ENCODE results near the gene DLG5.

DLG5 gene

DNA sequence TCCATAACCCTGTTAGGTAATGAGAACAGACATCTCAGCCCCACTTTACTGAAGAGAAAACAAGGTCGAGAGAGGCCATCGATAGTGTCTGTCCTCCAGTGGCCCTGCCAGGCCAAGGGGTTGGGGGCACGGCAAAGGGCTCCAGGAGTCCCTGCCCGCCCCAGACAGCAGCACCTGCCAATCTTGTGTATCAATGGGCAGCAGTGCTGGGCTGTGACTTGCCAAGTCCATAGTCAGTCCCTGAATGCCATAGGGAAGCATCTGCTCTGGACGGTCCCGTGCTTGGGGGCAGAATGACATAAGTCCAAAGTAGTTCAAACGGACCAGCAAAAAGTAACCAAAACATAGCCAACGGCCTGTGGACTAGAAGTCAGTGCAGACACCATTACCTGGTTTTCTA lies 33.2 kb downstream of the DLG5 start:
- H3K36me3 Mint-ChIP-seq = no peaks in the 10 kb centered on the region
- no peak overlapping the region for H3K27ac Mint-ChIP-seq
- H3K9me3 Mint-ChIP-seq (ENCODE audit: low read depth) = no peaks in the 10 kb centered on the region
- no peaks in the 10 kb centered on the region for H3K4me1 Mint-ChIP-seq (ENCODE audit: low read depth)
- no peak overlapping the region for H3K4me3 Mint-ChIP-seq
- no peaks in the 10 kb centered on the region for H3K27me3 Mint-ChIP-seq

DNA sequence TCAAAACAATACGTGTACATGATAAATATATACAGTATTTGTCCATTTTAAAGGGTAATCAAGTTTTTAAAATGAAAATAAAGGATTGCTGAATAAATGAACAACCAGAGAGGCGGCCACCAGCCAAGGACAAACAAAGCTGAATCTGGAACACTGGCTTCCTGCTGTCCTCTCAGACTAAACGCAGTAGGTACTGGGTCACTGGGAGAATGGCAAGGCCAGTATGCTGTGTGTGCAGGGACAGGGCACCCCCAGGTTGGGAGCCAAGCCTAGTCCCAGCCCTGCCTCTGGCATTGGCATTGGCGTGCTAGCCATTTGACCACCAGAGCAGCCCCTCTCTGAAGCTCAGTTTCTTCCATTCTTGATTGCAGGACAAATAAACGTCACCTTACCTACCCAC lies 33.8 kb downstream of the DLG5 start:
- Mint-ChIP-seq H3K9me3 (ENCODE audit: low read depth) (no peaks in the 10 kb centered on the region), H3K27ac (no peak overlapping the region), H3K36me3 (no peaks in the 10 kb centered on the region), H3K27me3 (no peaks in the 10 kb centered on the region), H3K4me3 (no peak overlapping the region), H3K4me1 (ENCODE audit: low read depth) (no peaks in the 10 kb centered on the region)

DNA sequence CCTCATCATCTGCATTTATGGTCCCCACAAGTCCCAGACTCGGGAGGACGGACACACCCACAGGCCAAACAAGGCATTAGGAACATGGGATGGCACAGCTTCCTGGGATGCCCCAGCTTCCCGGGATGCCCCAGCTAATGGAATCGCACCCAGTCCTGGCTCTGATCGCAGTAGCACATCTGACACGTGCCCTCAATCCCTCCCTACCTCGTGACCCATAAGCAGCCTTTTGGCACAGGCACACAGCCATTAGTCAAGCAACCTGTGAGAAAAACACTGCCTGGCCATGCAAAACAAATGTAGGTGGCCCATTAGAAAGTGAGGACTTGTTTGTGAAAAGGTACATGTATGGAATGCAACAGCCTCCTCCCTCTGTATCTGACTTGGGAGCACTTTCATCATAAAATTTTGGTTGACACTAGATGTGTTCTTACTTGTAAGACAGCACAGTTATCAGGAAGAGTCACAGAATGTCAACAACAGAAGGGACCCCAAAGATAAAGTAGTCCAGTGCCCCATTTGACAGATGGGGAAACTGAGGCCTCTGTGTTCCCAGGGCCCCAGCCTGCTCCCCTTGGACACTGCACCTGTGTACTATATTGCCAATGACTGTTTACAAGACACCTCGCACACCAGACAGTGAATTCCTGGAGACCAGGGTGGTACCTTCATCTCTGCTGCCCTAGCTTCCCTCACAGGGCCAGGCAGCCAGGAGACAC lies 34.4 kb downstream of the DLG5 start:
- Mint-ChIP-seq H3K36me3 (no peaks in the 10 kb centered on the region), H3K9me3 (ENCODE audit: low read depth) (no peaks in the 10 kb centered on the region), H3K4me3 (no peak overlapping the region), H3K27me3 (no peaks in the 10 kb centered on the region), H3K27ac (no peak overlapping the region), H3K4me1 (ENCODE audit: low read depth) (no peaks in the 10 kb centered on the region)

DNA sequence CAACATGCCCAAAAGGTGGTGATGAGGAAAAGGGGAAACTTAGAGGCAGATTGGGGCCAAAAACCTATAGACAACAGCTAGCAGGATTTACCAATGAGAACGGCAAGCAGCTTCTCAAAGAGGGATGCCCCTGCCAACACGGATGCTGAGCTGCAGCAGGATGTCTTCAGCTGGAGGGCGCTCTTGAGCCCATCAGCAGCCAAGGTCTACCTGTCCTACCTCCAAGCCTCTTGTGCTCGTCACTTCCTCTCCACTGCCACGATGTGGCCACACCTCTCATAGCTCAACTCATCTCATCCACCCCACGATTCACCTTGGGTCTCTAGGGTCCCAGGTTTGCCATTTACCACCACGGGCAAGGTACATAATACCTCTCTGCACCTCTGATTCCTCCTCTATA lies 36.5 kb downstream of the DLG5 start:
- Mint-ChIP-seq H3K4me1 (ENCODE audit: low read depth) (no peaks in the 10 kb centered on the region), H3K36me3 (no peaks in the 10 kb centered on the region), H3K4me3 (no peak overlapping the region), H3K27me3 (no peaks in the 10 kb centered on the region), H3K27ac (no peak overlapping the region), H3K9me3 (ENCODE audit: low read depth) (no peaks in the 10 kb centered on the region)

DNA sequence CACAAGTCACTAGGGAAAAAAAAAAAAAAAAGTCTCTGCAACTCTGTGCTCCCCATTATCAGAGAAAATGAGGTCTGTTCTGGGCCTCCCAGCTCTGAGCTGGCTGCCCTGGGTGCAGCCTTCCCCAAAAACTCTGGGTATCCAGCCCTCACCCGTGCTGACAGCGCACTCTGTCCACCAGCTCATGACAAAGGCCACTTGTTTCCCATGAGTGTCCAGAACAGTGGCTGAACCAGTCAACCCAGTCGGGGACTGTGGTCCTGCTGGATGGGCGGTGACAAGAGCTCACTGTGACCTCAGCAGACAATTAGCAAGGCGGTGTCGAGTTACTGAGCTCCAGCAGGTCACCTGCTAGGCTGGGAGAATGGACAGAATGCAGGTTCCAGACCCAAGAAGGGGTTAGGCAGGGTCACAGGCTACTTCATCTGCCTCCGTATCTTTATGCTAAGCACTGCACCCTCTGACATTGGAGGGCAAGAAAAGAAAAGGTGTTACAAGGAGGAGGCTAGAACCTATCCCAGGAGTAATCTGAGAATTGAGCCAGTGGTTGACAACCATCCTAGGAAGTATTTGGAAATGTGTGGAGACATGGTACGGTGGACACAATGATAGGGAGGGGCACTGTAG lies 37.2 kb downstream of the DLG5 start:
- H3K4me1 Mint-ChIP-seq (ENCODE audit: low read depth) = no peaks in the 10 kb centered on the region
- no peak overlapping the region for H3K4me3 Mint-ChIP-seq
- H3K9me3 Mint-ChIP-seq (ENCODE audit: low read depth) = no peaks in the 10 kb centered on the region
- H3K27ac Mint-ChIP-seq = no peak overlapping the region
- no peaks in the 10 kb centered on the region for H3K27me3 Mint-ChIP-seq
- H3K36me3 Mint-ChIP-seq = no peaks in the 10 kb centered on the region

DNA sequence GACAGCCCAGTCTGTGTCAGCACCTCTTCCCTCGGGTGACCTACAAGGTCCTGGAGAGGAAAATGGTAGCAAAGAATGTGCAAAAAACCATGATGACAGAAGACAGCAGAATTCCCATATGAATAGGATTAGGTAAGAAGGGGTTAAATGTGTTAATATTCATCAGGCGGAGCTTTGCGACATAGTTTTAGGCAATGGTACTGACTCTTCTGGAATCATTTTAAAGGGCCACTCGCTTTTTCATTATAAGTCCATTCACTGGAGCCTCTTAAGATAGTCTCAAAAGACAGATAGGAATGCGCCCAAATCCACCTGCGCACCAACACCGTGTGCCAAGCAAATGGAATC lies 38.2 kb downstream of the DLG5 start:
- Mint-ChIP-seq H3K4me3 (no peak overlapping the region), H3K27ac (no peak overlapping the region), H3K27me3 (no peaks in the 10 kb centered on the region), H3K4me1 (ENCODE audit: low read depth) (no peaks in the 10 kb centered on the region), H3K36me3 (no peaks in the 10 kb centered on the region), H3K9me3 (ENCODE audit: low read depth) (no peaks in the 10 kb centered on the region)

DNA sequence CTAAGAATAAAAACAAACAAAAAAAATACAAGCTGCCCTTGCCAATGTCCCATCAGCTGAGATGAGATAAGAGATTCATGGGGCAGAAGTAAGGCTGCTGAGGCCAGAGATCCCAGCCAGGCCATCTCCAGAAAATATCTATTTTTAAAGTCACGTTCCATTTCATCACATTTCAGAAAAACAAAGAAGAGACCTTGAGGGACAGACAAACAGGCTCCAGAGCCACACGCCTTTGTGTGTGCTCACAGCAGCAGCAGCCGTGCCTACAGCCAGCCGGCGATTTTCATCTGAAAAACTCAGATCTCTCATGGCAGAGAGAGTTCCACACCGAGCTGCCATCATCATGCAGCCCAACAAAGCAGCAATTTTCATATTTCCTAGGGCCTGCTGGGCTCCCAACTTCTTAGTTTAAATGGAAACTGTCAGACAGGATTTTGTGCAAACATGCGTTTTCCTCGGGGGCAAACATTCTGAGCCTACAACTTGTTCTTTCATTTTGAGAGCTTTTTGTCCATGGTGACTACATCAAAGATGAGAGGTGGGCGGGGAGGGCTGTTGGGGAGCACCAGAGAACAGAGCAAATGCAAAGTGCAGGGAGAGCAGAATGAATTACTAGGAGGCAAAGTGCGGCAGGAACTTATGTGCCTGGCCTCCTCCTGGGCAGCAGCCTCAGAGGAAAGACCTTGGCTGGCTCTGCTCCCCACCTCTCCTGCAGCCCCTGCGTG lies 38.8 kb downstream of the DLG5 start:
- H3K4me3 Mint-ChIP-seq = no peak overlapping the region
- H3K27me3 Mint-ChIP-seq = peaks cover 1% of the 10 kb centered on the region
- no peak overlapping the region for H3K27ac Mint-ChIP-seq
- H3K4me1 Mint-ChIP-seq (ENCODE audit: low read depth) = no peaks in the 10 kb centered on the region
- H3K9me3 Mint-ChIP-seq (ENCODE audit: low read depth) = no peaks in the 10 kb centered on the region
- no peaks in the 10 kb centered on the region for H3K36me3 Mint-ChIP-seq

DNA sequence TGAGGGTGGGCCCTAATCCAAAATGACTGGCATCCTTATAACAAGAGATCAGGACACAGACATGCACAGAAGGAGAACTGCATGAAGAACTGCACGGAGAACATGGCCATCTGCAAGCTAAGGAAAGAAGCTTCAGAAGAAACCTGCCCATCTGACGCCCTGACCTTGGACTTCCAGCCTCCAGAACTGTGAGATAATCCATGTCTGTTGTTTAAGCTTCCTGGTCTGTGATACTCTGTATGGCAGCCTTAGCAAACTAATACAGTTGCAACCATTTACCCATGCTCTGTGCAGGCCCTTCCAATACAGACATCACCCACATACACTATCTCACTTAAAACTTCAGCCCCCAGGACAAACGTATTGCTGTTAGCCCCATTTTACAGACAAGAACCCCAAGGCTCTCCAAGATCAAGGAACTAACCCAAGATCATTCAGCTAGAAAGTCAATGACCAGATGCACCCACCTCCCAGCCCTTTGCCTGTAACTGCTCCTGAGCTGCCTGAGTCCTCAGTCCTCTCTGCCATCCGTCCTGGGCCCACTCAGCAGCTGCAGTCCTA lies 39.7 kb downstream of the DLG5 start:
- no peaks in the 10 kb centered on the region for H3K36me3 Mint-ChIP-seq
- H3K27me3 Mint-ChIP-seq = peaks cover 1% of the 10 kb centered on the region
- H3K9me3 Mint-ChIP-seq (ENCODE audit: low read depth) = no peaks in the 10 kb centered on the region
- no peak overlapping the region for H3K4me3 Mint-ChIP-seq
- H3K27ac Mint-ChIP-seq = no peak overlapping the region
- H3K4me1 Mint-ChIP-seq (ENCODE audit: low read depth) = no peaks in the 10 kb centered on the region

DNA sequence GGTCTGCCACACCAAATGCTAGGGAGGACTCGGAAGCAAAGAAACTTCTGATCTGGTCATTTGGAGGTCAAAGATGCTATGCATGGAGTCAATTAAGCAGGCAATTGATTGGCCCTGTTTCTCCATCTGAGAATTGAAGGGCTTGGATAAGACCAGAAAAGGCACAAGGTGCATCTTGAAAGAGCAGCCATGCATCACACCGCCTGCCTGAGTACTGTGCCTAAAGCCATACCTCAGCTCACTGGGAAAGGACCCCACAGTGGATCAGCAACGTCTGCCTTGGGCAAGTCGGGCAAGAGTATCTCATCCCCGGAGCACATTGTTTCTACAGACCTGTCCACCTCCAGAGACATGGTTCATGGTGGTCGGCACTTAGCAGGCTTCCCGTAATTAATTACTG lies 42.4 kb downstream of the DLG5 start:
- H3K27ac Mint-ChIP-seq = no peak overlapping the region
- no peaks in the 10 kb centered on the region for H3K9me3 Mint-ChIP-seq (ENCODE audit: low read depth)
- H3K4me1 Mint-ChIP-seq (ENCODE audit: low read depth) = no peaks in the 10 kb centered on the region
- H3K4me3 Mint-ChIP-seq = no peak overlapping the region
- H3K27me3 Mint-ChIP-seq = peaks cover 1% of the 10 kb centered on the region
- no peaks in the 10 kb centered on the region for H3K36me3 Mint-ChIP-seq

DNA sequence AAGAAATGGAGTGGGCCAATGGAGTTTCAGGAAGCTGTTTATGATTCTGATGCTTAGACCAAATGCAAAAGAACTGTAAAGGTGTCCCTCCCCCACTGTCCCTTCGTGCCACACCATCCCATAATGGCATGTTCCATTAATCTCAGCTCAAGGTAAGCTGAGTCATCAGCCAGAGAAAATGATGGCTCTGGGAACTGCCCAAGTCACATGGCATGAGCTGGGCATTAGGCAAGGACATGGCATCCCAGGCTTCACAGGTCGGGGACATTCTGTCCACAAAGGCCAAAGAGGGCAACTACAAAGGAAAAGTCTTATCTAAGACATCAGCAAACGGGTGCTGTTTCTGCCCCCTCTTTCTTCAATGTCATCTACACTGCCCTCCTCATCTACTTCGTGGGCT lies 44.9 kb downstream of the DLG5 start:
- Mint-ChIP-seq H3K4me3 (no peak overlapping the region), H3K4me1 (ENCODE audit: low read depth) (peaks cover 8% of the 10 kb centered on the region), H3K27ac (no peak overlapping the region), H3K27me3 (peaks cover 1% of the 10 kb centered on the region), H3K9me3 (ENCODE audit: low read depth) (no peaks in the 10 kb centered on the region), H3K36me3 (no peaks in the 10 kb centered on the region)

DNA sequence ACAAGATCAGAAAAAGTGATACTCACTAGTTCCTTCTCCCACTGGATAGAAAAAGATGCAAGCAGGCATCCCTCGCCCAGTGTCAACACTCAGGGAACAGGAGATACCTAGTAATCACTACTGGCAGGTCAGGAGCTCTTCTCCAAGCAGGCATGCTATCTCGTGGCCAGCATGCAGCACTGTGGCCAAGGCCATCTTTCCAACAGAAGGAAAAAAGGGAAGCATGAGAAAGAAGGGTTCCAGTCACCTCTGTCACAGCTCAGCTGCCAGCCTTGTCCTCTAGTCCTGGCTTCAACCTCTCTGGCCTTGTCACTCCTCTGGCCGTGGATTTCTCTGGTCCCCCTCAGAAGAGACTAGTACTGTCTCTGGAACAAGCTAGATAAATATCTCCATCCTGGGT lies 45.3 kb downstream of the DLG5 start:
- Mint-ChIP-seq H3K4me3 (no peak overlapping the region), H3K4me1 (ENCODE audit: low read depth) (peaks cover 8% of the 10 kb centered on the region), H3K27ac (no peak overlapping the region), H3K9me3 (ENCODE audit: low read depth) (no peaks in the 10 kb centered on the region), H3K36me3 (no peaks in the 10 kb centered on the region), H3K27me3 (peaks cover 1% of the 10 kb centered on the region)

DNA sequence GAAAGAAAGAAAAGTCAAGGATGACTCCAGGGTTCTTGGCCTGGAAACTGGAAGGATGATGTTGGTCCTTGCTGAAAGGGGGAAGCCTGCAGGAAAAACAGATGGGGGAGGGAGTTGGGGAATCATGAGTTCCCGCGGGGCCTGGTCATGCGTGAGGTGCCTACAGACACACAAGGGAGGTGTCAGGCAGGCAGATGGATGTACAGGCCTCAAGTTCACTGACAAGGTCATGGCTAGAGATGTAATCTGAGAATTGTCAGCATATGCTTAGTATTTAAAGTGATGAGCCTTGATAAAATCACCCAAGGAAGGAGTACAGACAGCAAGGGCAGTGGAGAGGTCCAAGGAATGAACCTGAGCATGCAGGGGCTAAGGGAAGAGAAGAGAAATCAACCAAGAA lies 46.8 kb downstream of the DLG5 start:
- H3K36me3 Mint-ChIP-seq = no peaks in the 10 kb centered on the region
- no peaks in the 10 kb centered on the region for H3K9me3 Mint-ChIP-seq (ENCODE audit: low read depth)
- H3K27ac Mint-ChIP-seq = no peak overlapping the region
- peaks cover 8% of the 10 kb centered on the region for H3K4me1 Mint-ChIP-seq (ENCODE audit: low read depth)
- no peak overlapping the region for H3K4me3 Mint-ChIP-seq
- H3K27me3 Mint-ChIP-seq = peaks cover 1% of the 10 kb centered on the region

DNA sequence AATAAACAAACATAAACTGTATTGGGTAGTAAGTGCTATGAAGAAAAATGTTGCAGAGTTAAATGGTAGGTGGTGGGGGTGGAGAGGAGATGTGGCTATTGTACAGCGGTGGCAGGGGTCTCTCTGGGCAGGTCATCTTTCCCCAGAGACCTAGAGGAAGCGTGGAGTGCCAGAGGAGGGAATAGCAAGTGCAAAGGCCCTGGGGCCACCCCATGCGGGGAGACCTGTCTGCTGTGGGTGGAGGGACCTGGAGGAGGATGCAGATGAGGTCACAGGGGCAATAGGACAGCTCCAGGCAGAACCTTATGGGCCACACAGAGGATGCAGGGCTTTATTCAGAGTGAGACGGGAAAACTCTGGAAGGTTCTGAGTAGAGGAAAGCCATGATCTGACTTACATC lies 47.5 kb downstream of the DLG5 start:
- no peak overlapping the region for H3K27ac Mint-ChIP-seq
- no peaks in the 10 kb centered on the region for H3K9me3 Mint-ChIP-seq (ENCODE audit: low read depth)
- no peak overlapping the region for H3K4me3 Mint-ChIP-seq
- H3K27me3 Mint-ChIP-seq = peaks cover 1% of the 10 kb centered on the region
- H3K4me1 Mint-ChIP-seq (ENCODE audit: low read depth) = peaks cover 13% of the 10 kb centered on the region
- H3K36me3 Mint-ChIP-seq = no peaks in the 10 kb centered on the region

DNA sequence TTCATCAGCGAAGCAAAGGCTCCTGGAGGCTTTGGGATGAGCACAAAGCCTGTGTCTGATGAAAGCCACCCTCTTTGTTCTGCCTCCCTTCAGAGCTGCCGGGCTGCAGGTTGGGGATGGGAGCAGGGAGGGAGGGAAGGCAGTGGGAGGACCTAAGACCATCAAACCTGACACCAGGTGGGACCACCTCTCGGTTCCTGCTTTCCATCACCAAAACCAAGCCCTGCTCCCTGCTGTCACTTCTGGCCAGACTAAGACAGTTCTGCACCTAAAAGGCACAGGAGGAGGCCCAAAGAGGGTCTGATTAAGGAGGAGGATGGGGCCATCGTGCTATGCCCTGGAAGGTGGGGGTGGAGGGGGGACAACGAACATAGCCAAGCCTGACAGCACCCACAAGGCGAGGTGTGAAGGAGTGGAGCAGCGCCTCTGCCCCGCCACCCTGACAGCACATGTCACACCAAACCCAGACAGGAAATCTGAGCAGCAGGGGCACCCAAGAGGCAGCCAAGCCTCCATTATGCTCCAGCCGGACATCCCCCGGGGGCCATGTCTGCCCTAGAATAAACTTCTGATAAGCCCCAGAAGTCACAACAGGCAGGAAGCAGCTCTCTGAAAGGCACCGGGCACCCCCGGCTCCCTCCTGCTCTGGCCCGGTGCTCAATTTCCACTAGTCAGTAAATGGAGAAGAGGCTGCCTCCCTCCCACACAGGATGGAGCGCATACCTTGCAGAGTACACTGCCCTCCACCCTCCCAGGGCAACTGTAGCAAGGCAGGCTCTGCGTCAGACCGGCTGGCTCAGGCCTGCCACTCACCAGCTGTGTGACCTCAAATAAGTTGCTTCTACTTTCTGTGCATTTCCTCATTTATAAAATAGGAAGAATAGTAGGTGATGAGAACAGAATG lies 48.9 kb downstream of the DLG5 start:
- no peaks in the 10 kb centered on the region for H3K36me3 Mint-ChIP-seq
- H3K9me3 Mint-ChIP-seq (ENCODE audit: low read depth) = no peaks in the 10 kb centered on the region
- no peak overlapping the region for H3K4me3 Mint-ChIP-seq
- no peak overlapping the region for H3K27ac Mint-ChIP-seq
- peaks cover 22% of the 10 kb centered on the region for H3K4me1 Mint-ChIP-seq (ENCODE audit: low read depth)
- no peaks in the 10 kb centered on the region for H3K27me3 Mint-ChIP-seq

DNA sequence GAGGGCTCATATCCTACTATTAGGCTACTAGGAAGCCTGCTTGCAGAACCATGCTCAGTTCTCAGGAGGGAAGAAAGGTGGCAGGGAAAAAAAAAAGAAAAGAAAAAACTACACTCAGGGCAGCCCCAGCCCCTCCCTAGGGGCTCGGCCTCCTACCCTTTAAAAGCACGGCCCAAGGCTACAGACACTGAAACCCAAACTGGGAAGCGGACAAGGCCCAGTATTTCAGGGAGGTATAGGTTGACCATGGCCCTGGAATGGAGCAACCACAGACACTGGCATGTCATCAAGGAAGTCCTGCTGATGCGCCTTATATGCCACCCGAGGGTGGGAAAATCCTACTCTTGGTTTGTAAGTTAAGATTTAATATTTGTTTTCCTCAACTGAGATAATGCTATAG lies 50.8 kb downstream of the DLG5 start:
- Mint-ChIP-seq H3K27ac (no peak overlapping the region), H3K4me3 (no peak overlapping the region), H3K27me3 (no peaks in the 10 kb centered on the region), H3K36me3 (no peaks in the 10 kb centered on the region), H3K4me1 (ENCODE audit: low read depth) (peaks cover 22% of the 10 kb centered on the region), H3K9me3 (ENCODE audit: low read depth) (no peaks in the 10 kb centered on the region)

All from activated naive CD8-positive, alpha-beta T cell (primary cell).